ENCODE data around the gene CIC.

CIC gene

GRCh38 chr19:42292042-42292960 lies 23.2 kb downstream of the CIC start:
- DNase-seq, result no peak
- no peak for TF ChIP-seq CTCF (IDR thresholded peaks at IDR 0.05; ENCODE audit: low read depth, low read length)
- no peaks in the 10 kb centered on the region for H3K27me3 ChIP-seq
- no peak overlapping the region for H3K4me3 ChIP-seq (ENCODE audit: low read depth, low read length)
- no peaks in the 10 kb centered on the region for H3K9me3 ChIP-seq
- H3K4me1 ChIP-seq, result 0 out of 2 replicates have a peak, but pooled peaks cover 2% of the 10 kb centered on the region
- peaks cover 81% of the 10 kb centered on the region for H3K36me3 ChIP-seq

GRCh38 chr19:42292963-42293362 lies 23.9 kb downstream of the CIC start:
- no peak for DNase-seq
- no peaks in the 10 kb centered on the region for H3K27me3 ChIP-seq
- H3K4me1 ChIP-seq, result no peaks in the 10 kb centered on the region
- no peak overlapping the region for H3K4me3 ChIP-seq (ENCODE audit: low read depth, low read length)
- no peak for TF ChIP-seq CTCF (IDR thresholded peaks at IDR 0.05; ENCODE audit: low read depth, low read length)
- H3K36me3 ChIP-seq, result peaks cover 74% of the 10 kb centered on the region
- H3K9me3 ChIP-seq, result no peaks in the 10 kb centered on the region

- DNase-seq, result no peak
- no peak for TF ChIP-seq CTCF (IDR thresholded peaks at IDR 0.05; ENCODE audit: low read depth, low read length)
- no peaks in the 10 kb centered on the region for H3K9me3 ChIP-seq
- peaks cover 69% of the 10 kb centered on the region for H3K36me3 ChIP-seq
- no peaks in the 10 kb centered on the region for H3K27me3 ChIP-seq
- no peaks in the 10 kb centered on the region for H3K4me1 ChIP-seq
- H3K4me3 ChIP-seq (ENCODE audit: low read depth, low read length), result no peak overlapping the region
Observed at GRCh38 chr19:42293540-42293939, 24.5 kb downstream of the CIC start.

- no peak overlapping the region for H3K4me3 ChIP-seq (ENCODE audit: low read depth, low read length)
- H3K4me1 ChIP-seq, result no peaks in the 10 kb centered on the region
- DNase-seq, result no peak
- TF ChIP-seq CTCF (IDR thresholded peaks at IDR 0.05; ENCODE audit: low read depth, low read length), result no peak
- no peaks in the 10 kb centered on the region for H3K9me3 ChIP-seq
- H3K27me3 ChIP-seq, result no peaks in the 10 kb centered on the region
- H3K36me3 ChIP-seq, result peaks cover 66% of the 10 kb centered on the region
Observed at GRCh38 chr19:42293948-42294347, 24.9 kb downstream of the CIC start.

GRCh38 chr19:42294471-42295137 lies 25.6 kb downstream of the CIC start:
- H3K36me3 ChIP-seq, result peaks cover 59% of the 10 kb centered on the region
- no peaks in the 10 kb centered on the region for H3K4me1 ChIP-seq
- H3K27me3 ChIP-seq, result no peaks in the 10 kb centered on the region
- no peak for DNase-seq
- no peaks in the 10 kb centered on the region for H3K9me3 ChIP-seq
- TF ChIP-seq CTCF (IDR thresholded peaks at IDR 0.05; ENCODE audit: low read depth, low read length), result no peak
- no peak overlapping the region for H3K4me3 ChIP-seq (ENCODE audit: low read depth, low read length)

GRCh38 chr19:42295342-42295741 lies 26.3 kb downstream of the CIC start:
- Histone ChIP-seq H3K9me3 (no peaks in the 10 kb centered on the region), H3K36me3 (peaks cover 52% of the 10 kb centered on the region), H3K4me3 (ENCODE audit: low read depth, low read length) (no peak overlapping the region), H3K27me3 (no peaks in the 10 kb centered on the region), H3K4me1 (no peaks in the 10 kb centered on the region)
- no peak for DNase-seq
- TF ChIP-seq CTCF (IDR thresholded peaks at IDR 0.05; ENCODE audit: low read depth, low read length), result no peak
